HG02571 (cell line): Measurements from ENCODE around the gene SIGLEC1.

ENCODE experiments used
- ATAC-seq: cut with Tn5 transposase; IDR thresholded peaks from one replicate; pipeline ENCODE4 v1.9.1; 2021; ENCODE audit warnings: mild to moderate bottlenecking, moderate library complexity; ENCODE audit not compliant: unreplicated experiment

Gene SIGLEC1

GRCh38 chr20:3744806-3745685 is 32.6 kb upstream of the SIGLEC1 start:
- ATAC-seq = no peak

GRCh38 chr20:3744037-3744436 is 31.6 kb upstream of the SIGLEC1 start:
- no peak for ATAC-seq

GRCh38 chr20:3743251-3743650 is 30.9 kb upstream of the SIGLEC1 start:
- ATAC-seq = no peak

- no peak for ATAC-seq
Observed at GRCh38 chr20:3741836-3742458, 29.5 kb upstream of the SIGLEC1 start.

GRCh38 chr20:3740615-3741301 is 28.4 kb upstream of the SIGLEC1 start:
- no peak for ATAC-seq

- no peak for ATAC-seq
Observed at GRCh38 chr20:3739926-3740451, 27.6 kb upstream of the SIGLEC1 start.

- no peak for ATAC-seq
Observed at GRCh38 chr20:3739054-3739925, 26.9 kb upstream of the SIGLEC1 start.

- no peak for ATAC-seq
Observed at GRCh38 chr20:3738111-3739053, 26.0 kb upstream of the SIGLEC1 start.

- no peak for ATAC-seq
Observed at GRCh38 chr20:3735768-3736167, 23.4 kb upstream of the SIGLEC1 start.

GRCh38 chr20:3734111-3734843 is 21.9 kb upstream of the SIGLEC1 start:
- no peak for ATAC-seq

GRCh38 chr20:3733119-3733995 is 21.0 kb upstream of the SIGLEC1 start:
- no peak for ATAC-seq

- ATAC-seq = no peak
Observed at GRCh38 chr20:3732327-3733118, 20.1 kb upstream of the SIGLEC1 start, which contains the start of gene HSPA12B. TSS of gene HSPA12B (plus strand) at chr20:3732685. CDS start at chr20:3738675, 5,990 bp downstream.

GRCh38 chr20:3731944-3732326 is 19.5 kb upstream of the SIGLEC1 start:
- no peak for ATAC-seq

GRCh38 chr20:3730803-3731672 is 18.6 kb upstream of the SIGLEC1 start:
- no peak for ATAC-seq

- no peak for ATAC-seq
Observed at GRCh38 chr20:3729811-3730540, 17.6 kb upstream of the SIGLEC1 start.
